GM12873 (cell line): ENCODE measurements around the gene MAGI1.

Source experiments
- CTCF ChIP-seq: IDR thresholded peaks from 2 replicates; pipeline ENCODE4 v1.5.1; 2012; ENCODE audit warnings: low read depth, mild to moderate bottlenecking, moderate library complexity, low read length, control low read depth; ENCODE audit not compliant: insufficient read depth; ENCODE audit errors: missing control alignments

The MAGI1 gene

GRCh38 chr3:65817553-65818126 is 221.1 kb downstream of the MAGI1 start:
- no peak for TF ChIP-seq CTCF

DNA sequence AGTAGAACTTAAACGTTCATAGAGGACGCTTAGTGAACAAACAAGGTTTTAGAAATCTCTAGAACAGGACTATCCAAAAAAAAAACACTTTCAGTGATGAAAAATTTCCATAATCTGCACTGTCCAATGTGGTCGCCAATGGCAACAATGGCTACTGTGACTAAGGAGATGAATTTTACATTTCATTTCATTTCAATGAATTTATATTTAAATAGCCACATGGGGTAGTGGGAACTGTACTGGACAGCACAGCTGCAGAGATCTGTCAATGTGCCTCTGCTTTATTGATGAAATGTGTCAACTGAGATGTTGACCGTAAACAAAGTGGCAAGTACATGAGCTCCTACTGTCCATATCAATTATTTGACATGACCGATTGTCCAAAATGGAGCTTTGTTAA is 222.5 kb downstream of the MAGI1 start:
- TF ChIP-seq CTCF, result no peak

DNA sequence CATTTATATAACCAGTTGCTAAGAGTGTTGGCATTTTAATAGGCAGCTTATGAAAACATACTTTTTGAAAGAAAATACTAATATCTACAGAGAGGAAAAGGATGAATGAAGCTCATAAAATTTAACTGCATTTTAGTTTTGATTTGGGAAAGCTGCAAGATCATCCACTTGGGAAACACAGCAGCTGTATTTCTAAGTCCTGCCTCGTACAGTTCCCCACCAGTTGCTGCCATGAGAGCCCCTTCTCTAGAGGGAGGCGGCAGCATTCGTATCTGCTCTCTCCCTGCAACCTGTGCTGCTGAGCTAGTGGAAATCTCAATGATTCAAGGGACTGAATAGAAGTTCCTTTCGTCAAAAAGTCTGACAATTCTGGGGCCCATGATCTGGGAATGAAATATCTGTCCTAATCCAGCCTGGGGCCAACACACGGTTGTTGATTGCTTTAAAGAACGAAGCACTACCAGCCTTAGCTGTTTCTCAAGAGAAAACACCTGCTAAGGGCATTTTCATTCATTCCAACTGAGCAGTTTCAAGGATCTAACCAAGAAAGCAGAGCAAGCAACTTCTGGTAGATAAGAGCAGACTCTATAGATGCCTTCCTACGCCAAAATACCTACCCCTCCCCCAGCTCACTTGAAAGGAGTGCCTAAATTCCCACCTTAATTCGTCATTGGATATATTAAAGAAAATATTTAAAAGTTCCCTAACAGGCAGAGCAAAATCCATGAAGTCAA is 223.7 kb downstream of the MAGI1 start:
- TF ChIP-seq CTCF, result no peak

GRCh38 chr3:65811892-65812291 is 226.8 kb downstream of the MAGI1 start:
- no peak for TF ChIP-seq CTCF

GRCh38 chr3:65811086-65811761 is 227.5 kb downstream of the MAGI1 start:
- no peak for TF ChIP-seq CTCF

GRCh38 chr3:65810302-65810701 is 228.4 kb downstream of the MAGI1 start:
- TF ChIP-seq CTCF, result no peak

GRCh38 chr3:65809641-65810150 is 229.0 kb downstream of the MAGI1 start:
- TF ChIP-seq CTCF, result no peak
